Muscle layer of duodenum (tissue), 2 donors: ENCODE results near the gene CGRRF1.

Experiments used
- H3K27ac ChIP-seq: one replicate; pipeline ENCODE4 v1.7.0; 2013; ENCODE audit warnings: mild to moderate bottlenecking, low read length
- H3K27me3 ChIP-seq: one replicate; pipeline ENCODE4 v1.7.0; 2013; ENCODE audit warnings: low read depth, mild to moderate bottlenecking, control low read depth, low read length
- H3K36me3 ChIP-seq, 2 donors: one replicate each; pipeline ENCODE4 v1.7.0; 2013; ENCODE audit warnings: low read length in 2 of 2, control low read depth in 1 of 2, mild to moderate bottlenecking in 1 of 2; ENCODE audit not compliant: insufficient read depth in 2 of 2, control insufficient read depth in 1 of 2
- H3K4me1 ChIP-seq, 2 donors: one replicate each; pipeline ENCODE4 v1.7.0; 2013; ENCODE audit warnings: low read length in 2 of 2, mild to moderate bottlenecking in 2 of 2, control low read depth in 1 of 2, moderate library complexity in 1 of 2; ENCODE audit not compliant: insufficient read depth in 2 of 2, control insufficient read depth in 1 of 2
- H3K4me3 ChIP-seq, 2 donors: one replicate each; pipeline ENCODE4 v1.7.0; 2013; ENCODE audit warnings: low read length in 2 of 2, low read depth in 1 of 2, mild to moderate bottlenecking in 1 of 2
- H3K9me3 ChIP-seq, 2 donors: one replicate each; pipeline ENCODE4 v1.7.0; 2013; ENCODE audit warnings: low read length in 2 of 2, control low read depth in 1 of 2, mild to moderate bottlenecking in 1 of 2; ENCODE audit not compliant: control insufficient read depth in 1 of 2
- donor health status: healthy.

CGRRF1 gene

DNA sequence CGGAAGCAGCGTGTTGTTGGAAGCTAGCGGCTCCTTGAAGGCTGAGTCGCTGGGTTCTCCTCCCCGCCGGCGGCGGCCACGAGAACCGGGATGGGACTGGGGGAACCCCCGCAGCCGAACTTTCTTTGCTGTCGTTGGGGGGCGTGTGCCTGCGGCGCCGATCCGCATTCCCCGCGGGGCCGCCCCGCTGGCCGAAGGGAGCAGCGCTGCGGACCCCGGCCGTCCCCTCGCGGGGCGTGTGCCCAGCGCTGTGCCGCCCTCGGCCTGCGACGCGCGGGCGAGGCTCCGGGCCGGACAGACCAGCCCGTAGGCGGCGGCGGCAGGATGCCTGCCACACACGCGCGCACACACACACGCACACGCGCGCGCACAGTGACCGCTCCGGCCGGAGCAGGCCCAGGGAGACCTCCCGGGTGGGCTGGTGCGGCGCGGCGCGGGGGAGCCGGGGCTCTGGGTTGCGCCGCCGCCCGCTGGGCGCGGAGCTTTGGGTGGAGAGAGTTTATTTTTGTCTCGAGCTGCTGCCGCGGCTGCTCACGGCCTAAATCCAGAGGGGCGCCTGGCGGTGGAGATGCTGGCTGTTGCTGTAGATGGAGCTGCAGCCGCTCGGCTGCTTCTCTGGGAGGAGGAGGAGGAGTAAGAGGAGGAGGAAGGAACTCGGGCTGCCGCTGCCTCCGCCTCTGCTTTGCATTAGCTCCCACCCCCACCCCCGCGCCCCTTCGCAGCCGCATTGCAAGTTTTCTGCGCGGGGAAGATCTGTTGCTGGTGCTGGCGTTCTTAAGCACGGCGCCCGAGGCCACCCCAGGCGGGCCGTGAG, 56.9 kb downstream of the CGRRF1 start, which contains the start of gene SAMD4A:
Gene SAMD4A, plus strand, starts transcription at position 719 of the 814 bp plus-strand sequence. CDS start 789 bp downstream, outside the sequence.
- H3K4me1 ChIP-seq = no peaks in the 10 kb centered on the region
- no peaks in the 10 kb centered on the region for H3K27me3 ChIP-seq
- peak within 1 kb of the TSS; percentile 87 for H3K27ac ChIP-seq
- peak within 1 kb of the TSS; percentile 81 to 87 for H3K4me3 ChIP-seq
- H3K36me3 ChIP-seq = peaks cover 0 to 4% of the 10 kb centered on the region in 2 donors
- H3K9me3 ChIP-seq = no peaks in the 10 kb centered on the region

DNA sequence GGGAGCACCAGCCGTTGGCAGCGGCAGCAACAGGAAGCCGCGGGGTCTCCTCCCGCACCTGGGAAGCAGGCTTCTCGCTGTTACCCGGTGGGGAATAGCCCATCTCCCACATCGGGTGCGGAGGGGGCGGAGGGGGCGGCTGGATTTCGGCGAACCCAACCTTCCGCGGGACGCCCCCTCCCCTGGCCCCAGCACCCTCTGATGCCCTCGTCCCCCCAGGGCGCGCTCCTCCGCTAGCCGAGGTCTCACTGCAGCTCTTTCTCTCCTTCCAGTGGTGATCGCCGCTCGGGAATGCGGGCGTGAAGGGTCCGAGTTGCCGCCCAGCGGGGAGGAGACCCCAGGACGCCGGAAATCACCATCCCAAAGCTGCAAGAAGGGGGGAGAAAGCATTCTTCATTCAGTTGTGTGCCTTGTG, 57.5 kb downstream of the CGRRF1 start:
- Histone ChIP-seq H3K36me3 (peaks cover 0 to 9% of the 10 kb centered on the region in 2 donors), H3K4me1 (no peaks in the 10 kb centered on the region), H3K27me3 (no peaks in the 10 kb centered on the region), H3K9me3 (peaks cover 0 to 2% of the 10 kb centered on the region in 2 donors), H3K27ac (peak overlapping the region; percentile 87), H3K4me3 (peak overlapping the region; percentile 81 to 87)

DNA sequence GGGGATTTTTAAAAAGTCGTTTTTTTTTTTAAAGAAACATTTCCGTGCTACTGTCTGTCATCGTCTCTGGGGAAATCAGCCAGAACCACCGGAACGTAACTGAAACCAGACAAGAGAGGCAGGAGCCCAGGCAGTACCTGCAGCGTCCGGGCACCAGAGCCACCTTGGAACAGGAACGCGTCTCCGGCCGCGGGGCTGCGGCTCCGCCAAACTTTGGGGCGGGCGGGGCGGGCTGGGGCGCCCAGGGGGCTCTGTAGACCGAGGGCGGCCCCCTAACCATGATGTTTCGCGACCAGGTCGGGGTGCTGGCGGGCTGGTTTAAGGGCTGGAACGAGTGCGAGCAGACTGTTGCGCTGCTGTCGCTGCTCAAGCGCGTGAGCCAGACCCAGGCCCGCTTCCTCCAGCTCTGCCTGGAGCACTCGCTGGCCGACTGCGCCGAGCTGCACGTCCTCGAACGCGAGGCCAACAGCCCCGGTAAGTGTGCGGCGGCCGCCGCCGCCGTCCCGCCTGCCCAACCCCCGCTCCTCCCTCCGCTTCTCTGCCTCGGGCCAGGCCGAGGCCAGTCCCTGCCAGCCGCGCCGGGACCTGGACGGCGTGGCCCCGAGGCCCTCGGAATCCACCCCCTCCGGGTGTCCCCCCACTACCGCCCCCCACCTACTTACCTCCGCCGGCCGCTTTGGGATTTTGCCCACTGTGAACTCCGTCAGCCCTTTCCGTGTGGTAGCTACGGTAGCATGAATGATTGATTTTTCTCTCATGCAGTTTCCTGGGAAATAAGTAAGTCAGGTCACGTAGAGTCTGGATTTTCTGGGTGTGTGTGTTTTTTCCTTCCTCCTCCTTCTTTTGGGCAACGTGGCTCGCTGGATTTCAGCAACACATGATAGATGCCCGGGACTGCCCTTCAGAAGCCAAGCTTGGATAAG, 58.2 kb downstream of the CGRRF1 start:
- Histone ChIP-seq H3K36me3 (peaks cover 0 to 9% of the 10 kb centered on the region in 2 donors), H3K4me1 (no peaks in the 10 kb centered on the region), H3K27ac (peak overlapping the region; percentile 87), H3K9me3 (peaks cover 0 to 4% of the 10 kb centered on the region in 2 donors), H3K27me3 (no peaks in the 10 kb centered on the region), H3K4me3 (peak overlapping the region; percentile 81 to 87)

DNA sequence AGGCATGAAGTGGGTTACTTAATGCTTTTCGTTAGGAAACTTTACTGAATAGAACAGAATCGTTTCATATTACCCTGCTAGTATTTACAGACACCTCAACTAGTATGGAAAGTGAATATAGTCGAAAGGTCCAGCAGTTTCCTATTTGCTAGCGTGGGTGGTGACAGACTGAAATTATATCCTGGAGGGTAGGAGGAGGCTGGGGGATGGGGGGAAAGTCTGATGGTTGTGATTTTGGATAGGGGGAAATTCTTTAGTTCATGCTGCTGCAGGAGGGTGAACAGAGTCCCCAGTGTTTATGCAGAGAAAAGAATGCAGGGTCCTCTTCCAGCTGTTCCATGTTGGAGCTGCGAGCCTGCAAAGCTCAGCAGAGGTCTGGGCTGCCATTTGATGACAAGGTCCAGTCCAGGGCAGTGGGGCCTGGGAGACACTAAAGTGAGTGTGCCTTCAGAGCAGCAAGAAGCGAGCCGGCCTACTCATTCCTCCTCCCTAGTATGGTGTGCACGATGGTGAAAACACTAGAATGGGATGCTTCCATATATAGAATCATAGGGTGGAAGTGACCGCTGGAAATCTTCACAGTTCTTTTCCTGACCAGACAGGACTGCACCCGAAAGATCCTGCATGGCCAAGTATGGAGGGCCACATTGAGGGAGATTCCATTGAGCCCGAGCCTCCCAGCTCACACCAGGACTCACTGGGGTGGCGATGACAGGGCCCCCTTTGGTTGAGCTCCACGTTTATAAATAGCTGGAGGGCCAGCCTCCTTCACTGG, 59.3 kb downstream of the CGRRF1 start:
- peaks cover 0 to 9% of the 10 kb centered on the region in 2 donors for H3K36me3 ChIP-seq
- H3K4me3 ChIP-seq = peak overlapping the region; percentile 63 to 87
- H3K27me3 ChIP-seq = no peaks in the 10 kb centered on the region
- H3K27ac ChIP-seq = peak overlapping the region; percentile 83
- H3K9me3 ChIP-seq = peaks cover 0 to 4% of the 10 kb centered on the region in 2 donors
- peaks cover 0 to 6% of the 10 kb centered on the region in 2 donors for H3K4me1 ChIP-seq

DNA sequence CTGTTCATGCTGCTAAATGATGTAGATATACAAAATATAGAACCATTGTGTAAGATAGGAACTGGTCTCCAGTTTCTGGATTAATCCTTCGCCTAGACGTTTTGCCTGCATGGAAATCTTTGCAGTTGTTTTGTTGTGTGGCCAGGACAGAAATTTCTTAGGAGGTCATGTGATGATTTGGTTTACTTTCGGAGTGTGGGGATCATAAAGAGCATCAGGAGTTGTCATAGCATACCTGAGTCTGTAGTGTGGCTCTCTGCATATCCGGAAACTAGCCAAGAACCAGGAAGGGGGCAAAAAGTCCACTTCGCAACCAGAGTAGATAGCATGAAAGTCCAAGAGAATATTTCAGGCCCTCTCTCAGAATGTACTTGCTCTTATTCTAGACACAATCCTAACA, 60.3 kb downstream of the CGRRF1 start:
- Histone ChIP-seq H3K27ac (peak overlapping the region; percentile 83), H3K9me3 (peaks cover 0 to 4% of the 10 kb centered on the region in 2 donors), H3K4me3 (peak overlapping the region; percentile 63 to 87), H3K27me3 (no peaks in the 10 kb centered on the region), H3K4me1 (peaks cover 0 to 10% of the 10 kb centered on the region in 2 donors), H3K36me3 (peaks cover 0 to 9% of the 10 kb centered on the region in 2 donors)

DNA sequence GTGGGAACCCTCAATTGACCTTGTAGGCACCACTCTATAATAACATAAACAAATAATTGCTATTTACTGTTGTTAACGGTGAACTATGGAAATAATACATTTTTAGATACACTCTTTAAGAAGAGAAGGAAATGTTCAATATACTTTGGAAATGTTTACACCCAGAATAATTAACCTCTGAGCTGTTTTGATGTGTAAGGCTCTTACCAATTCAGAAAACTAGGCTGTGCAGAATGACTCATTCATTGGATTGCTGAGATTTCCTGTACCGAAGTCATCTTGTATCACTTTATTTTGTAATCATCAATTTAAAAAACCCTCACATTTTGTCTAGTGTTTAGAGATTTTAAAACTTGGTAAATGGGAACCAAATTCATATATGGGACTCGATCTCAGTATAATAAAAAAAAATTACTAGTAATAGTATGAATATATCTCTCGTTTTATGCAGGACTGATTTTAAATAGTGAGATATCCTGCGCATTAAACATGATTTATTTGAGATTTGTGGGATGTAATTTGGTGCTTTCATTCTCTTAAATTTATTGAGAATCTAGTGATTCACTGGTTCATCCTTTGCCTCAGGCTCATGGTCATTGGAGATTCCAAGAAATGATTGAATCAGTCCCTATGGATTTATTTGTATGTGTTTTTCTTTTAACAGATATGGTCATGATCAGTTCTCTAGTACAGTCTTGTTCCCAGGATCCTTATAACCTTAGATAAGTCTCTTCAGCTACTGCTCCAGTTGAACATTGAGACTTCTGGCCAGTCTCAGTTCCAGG, 61.1 kb downstream of the CGRRF1 start:
- Histone ChIP-seq H3K4me1 (peaks cover 0 to 18% of the 10 kb centered on the region in 2 donors), H3K4me3 (peak overlapping the region; percentile 63 to 87), H3K36me3 (peaks cover 0 to 5% of the 10 kb centered on the region in 2 donors), H3K9me3 (peaks cover 0 to 4% of the 10 kb centered on the region in 2 donors), H3K27me3 (no peaks in the 10 kb centered on the region), H3K27ac (peak overlapping the region; percentile 83)

DNA sequence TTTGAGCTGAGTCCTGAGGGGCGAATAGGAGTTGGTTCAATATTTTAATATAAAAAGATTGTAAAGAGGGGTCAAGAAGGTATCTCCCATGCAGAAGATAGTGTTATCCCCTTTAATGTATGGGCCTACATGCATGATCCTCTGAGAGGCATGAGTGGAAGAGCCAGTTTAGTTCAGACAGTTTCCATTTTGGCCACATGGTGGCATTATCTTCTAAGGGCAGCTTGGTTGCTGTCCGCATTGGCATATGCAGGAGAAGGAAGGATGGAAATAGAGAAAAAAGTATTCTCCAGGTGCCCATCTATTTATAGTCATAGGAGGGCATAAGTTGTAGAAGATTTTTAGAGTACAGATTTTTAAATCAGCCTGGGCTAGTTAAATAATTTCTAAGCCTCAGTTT, 62.6 kb downstream of the CGRRF1 start:
- peaks cover 0 to 4% of the 10 kb centered on the region in 2 donors for H3K9me3 ChIP-seq
- H3K27me3 ChIP-seq = no peaks in the 10 kb centered on the region
- H3K27ac ChIP-seq = no peak overlapping the region
- no peak overlapping the region for H3K4me3 ChIP-seq
- H3K4me1 ChIP-seq = peaks cover 0 to 32% of the 10 kb centered on the region in 2 donors
- peaks cover 0 to 5% of the 10 kb centered on the region in 2 donors for H3K36me3 ChIP-seq

DNA sequence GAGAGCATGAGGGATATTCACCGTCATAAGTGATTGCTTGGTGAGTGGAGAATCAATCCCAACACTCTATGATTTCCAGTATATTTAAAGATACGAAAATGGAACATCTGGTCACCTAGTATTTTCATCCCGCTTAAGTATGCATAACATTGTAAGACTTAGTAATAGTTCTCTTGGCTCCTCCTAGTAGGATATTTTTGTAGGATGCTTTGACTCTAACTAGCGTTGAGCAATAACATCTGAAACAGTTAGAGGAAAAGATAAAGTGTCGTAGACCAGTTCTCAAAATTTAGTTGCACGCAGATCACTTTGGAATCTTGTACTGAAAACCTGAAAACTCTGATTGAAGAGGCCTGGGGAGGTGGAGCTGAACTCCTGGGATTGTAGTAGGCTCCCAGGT, 64.8 kb downstream of the CGRRF1 start:
- H3K36me3 ChIP-seq = peaks cover 0 to 5% of the 10 kb centered on the region in 2 donors
- H3K27ac ChIP-seq = no peak overlapping the region
- H3K4me1 ChIP-seq = peaks cover 0 to 45% of the 10 kb centered on the region in 2 donors

DNA sequence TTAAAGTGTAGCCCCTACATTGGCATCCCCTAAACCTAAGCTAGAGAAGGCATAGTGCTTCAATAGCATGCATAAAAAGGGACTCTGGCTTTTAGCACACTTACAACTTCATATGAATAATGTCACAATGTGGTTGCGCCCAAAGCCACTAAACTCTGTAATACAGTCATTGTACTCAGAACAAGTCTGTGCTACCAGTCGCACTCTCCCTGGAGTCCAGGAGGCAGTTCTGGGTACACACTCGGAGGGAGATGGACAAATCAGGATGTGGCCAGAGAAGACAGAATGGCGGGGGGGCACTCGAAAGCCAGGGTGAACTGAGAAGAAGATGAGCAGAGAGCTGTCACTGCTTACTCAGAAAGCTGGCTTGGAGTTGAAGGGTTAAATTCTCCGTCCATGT, 67.8 kb downstream of the CGRRF1 start:
- Histone ChIP-seq H3K4me3 (no peak overlapping the region), H3K4me1 (peaks cover 0 to 50% of the 10 kb centered on the region in 2 donors), H3K27me3 (no peaks in the 10 kb centered on the region), H3K9me3 (peaks cover 0 to under 1% of the 10 kb centered on the region in 2 donors), H3K27ac (no peak overlapping the region), H3K36me3 (no peaks in the 10 kb centered on the region)

More for the DNA sequence above, 64.8 kb downstream of the CGRRF1 start:
- no peaks in the 10 kb centered on the region for H3K27me3 ChIP-seq
- peaks cover 0 to 4% of the 10 kb centered on the region in 2 donors for H3K9me3 ChIP-seq
- H3K4me3 ChIP-seq = no peak overlapping the region

DNA sequence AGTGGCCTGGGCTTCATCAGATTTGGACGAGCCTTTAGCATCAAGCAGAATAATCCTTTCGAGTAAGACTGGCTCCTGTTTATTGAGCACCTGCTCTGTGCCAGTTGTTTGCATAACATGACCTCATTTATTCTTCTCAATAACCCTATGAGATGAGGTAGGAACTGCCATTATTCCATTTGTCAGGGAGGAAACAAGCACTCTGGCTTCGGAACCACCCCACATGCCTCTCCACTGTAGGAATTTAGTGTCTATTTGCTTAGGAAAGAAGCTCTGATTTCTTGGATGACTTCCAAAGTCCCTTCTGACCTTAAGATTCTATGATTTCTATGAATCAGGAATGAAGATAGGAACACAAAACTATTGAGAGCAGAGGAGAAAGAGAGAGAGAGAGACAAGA, 68.3 kb downstream of the CGRRF1 start:
- no peaks in the 10 kb centered on the region for H3K27me3 ChIP-seq
- no peak overlapping the region for H3K27ac ChIP-seq
- no peaks in the 10 kb centered on the region for H3K36me3 ChIP-seq
- no peak overlapping the region for H3K4me3 ChIP-seq
- H3K4me1 ChIP-seq = peaks cover 0 to 50% of the 10 kb centered on the region in 2 donors
- H3K9me3 ChIP-seq = no peaks in the 10 kb centered on the region
